Keratinocyte (primary cell): ENCODE measurements around the gene GLI3. TPM values are rescaled to one million over a fixed set of nuclear protein-coding genes. Genes with fewer than 3 reads are reported as not detected.

ENCODE experiments used
- DNase-seq: peaks from one replicate; pipeline ENCODE4 v3.0.0-alpha.2; 2011; ENCODE audit warnings: low read depth, missing footprints, low spot score
- FAIRE-seq: peaks from 2 replicates; lab custom pipeline; 2011; peaks lifted over from hg19 to GRCh38; lab: Jason Lieb, UNC
- H2AFZ ChIP-seq: 2 replicates; pipeline ENCODE4 v1.6.0; 2012; ENCODE audit warnings: low read length, control low read depth, inconsistent platforms; ENCODE audit not compliant: control insufficient read depth
- H3K27ac ChIP-seq: 2 replicates; pipeline ENCODE4 v1.5.1; 2011; ENCODE audit warnings: low read length; ENCODE audit not compliant: control insufficient read depth, insufficient read depth
- H3K27me3 ChIP-seq: 3 replicates; pipeline ENCODE4 v1.6.0; 2011; ENCODE audit warnings: low read length; ENCODE audit not compliant: control insufficient read depth, insufficient read depth; ENCODE audit errors: extremely low read depth
- H3K36me3 ChIP-seq, 2 experiments: 2 replicates in 1 of 2; 3 replicates in 1 of 2; pipeline ENCODE4 v1.5.1; 2011; ENCODE audit warnings: low read length in 2 of 2, mild to moderate bottlenecking in 1 of 2; ENCODE audit not compliant: control insufficient read depth in 2 of 2, insufficient read depth in 2 of 2; ENCODE audit errors: extremely low read depth in 1 of 2
- H3K4me1 ChIP-seq: 3 replicates; pipeline ENCODE4 v1.5.1; 2011; ENCODE audit warnings: low read length; ENCODE audit not compliant: control insufficient read depth, insufficient read depth; ENCODE audit errors: extremely low read depth
- H3K4me2 ChIP-seq: 3 replicates; pipeline ENCODE4 v1.6.0; 2011; ENCODE audit warnings: low read depth, low read length; ENCODE audit not compliant: control insufficient read depth, insufficient read depth; ENCODE audit errors: extremely low read depth
- H3K4me3 ChIP-seq, 3 experiments: fragments of 200-600 bp in 1 of 3; sonication (generic) in 1 of 3; 2 replicates in 2 of 3; 3 replicates in 1 of 3; pipeline ENCODE4 v1.5.1; 2011 to 2016; ENCODE audit warnings: low read length in 3 of 3, mild to moderate bottlenecking in 3 of 3, control low read depth in 2 of 3, inconsistent platforms in 1 of 3, low read depth in 1 of 3, mixed read lengths in 1 of 3, mixed run types in 1 of 3, moderate library complexity in 1 of 3; ENCODE audit not compliant: control insufficient read depth in 2 of 3, insufficient read depth in 2 of 3; ENCODE audit errors: extremely low read depth in 1 of 3
- H3K79me2 ChIP-seq: 2 replicates; pipeline ENCODE4 v1.6.0; 2012; ENCODE audit warnings: low read length; ENCODE audit not compliant: control insufficient read depth, insufficient read depth
- H3K9ac ChIP-seq: 3 replicates; pipeline ENCODE4 v1.6.0; 2011; ENCODE audit warnings: low read length; ENCODE audit not compliant: control insufficient read depth, insufficient read depth; ENCODE audit errors: extremely low read depth
- H3K9me1 ChIP-seq: 3 replicates; pipeline ENCODE4 v1.6.0; 2011; ENCODE audit warnings: low read length; ENCODE audit not compliant: control insufficient read depth, insufficient read depth; ENCODE audit errors: extremely low read depth
- H3K9me3 ChIP-seq: 2 replicates; pipeline ENCODE4 v1.5.1; 2012; ENCODE audit warnings: low read depth, low read length; ENCODE audit not compliant: control insufficient read depth
- H4K20me1 ChIP-seq: 3 replicates; pipeline ENCODE4 v1.6.0; 2011; ENCODE audit warnings: low read length; ENCODE audit not compliant: control insufficient read depth, insufficient read depth; ENCODE audit errors: extremely low read depth
- CTCF ChIP-seq, 3 experiments: IDR thresholded peaks in 1 of 3; conservative IDR thresholded peaks in 1 of 3; optimal IDR thresholded peaks in 1 of 3; 2 replicates in 2 of 3; 3 replicates in 1 of 3; pipeline versions ENCODE3 to v1.5.1; 2011; ENCODE audit warnings: low read length in 3 of 3, mild to moderate bottlenecking in 3 of 3, moderate library complexity in 2 of 3, control low read depth in 1 of 3, inconsistent platforms in 1 of 3; ENCODE audit not compliant: insufficient read depth in 2 of 3; ENCODE audit errors: extremely low read depth in 1 of 3
- EZH2 ChIP-seq: IDR thresholded peaks from one replicate; pipeline ENCODE4 v1.6.1; 2012; ENCODE audit warnings: inconsistent platforms, mild to moderate bottlenecking, low read length, moderate library complexity
- dilution Hi-C: fragments of 300-500 bp; cut with MboI; formaldehyde crosslinking; loops from one replicate; pipeline ENCODE4 v1.7.0; 2020; ENCODE audit warnings: low sequenced_read_pairs; ENCODE audit not compliant: extremely low pct_ligation_motif_present
- polyA plus RNA-seq, 5 experiments: library from polyadenylated mRNA; depleted of rRNA in 3 of 5; stranded (reverse) in 3 of 5; stranded (forward) in 1 of 5; unstranded in 1 of 5; fragments of >200 nt; gene quantifications; 1 replicate in 1 of 5; 2 replicates in 3 of 5; 3 replicates in 1 of 5; pipeline versions ENCODE4 v1.2.1 to v1.2.3, GENCODE V29; 2011 to 2012; ENCODE audit warnings: missing spikeins in 2 of 5, low read depth in 1 of 5, low replicate concordance in 1 of 5

The GLI3 gene
- polyA plus RNA-seq, 1 donor (not counting 4 experiments of a cell fraction or from before 2014, with no cell fraction given): 3.6 TPM

GRCh38 chr7:42237811-42238541, 967 bp upstream of the GLI3 start:
- peak overlapping the region; percentile 70 for H2AFZ ChIP-seq

GRCh38 chr7:42236266-42236975, 588 bp downstream of the GLI3 start:
- Histone ChIP-seq H3K36me3 (no peaks in the 10 kb centered on the region), H3K4me3 (peak overlapping the region; percentile 81 to 91 (median 89)), H2AFZ (peak overlapping the region; percentile 75), H3K79me2 (peaks cover 28% of the 10 kb centered on the region), H3K9me3 (no peaks in the 10 kb centered on the region), H3K4me2 (peak overlapping the region; percentile 95), H3K27me3 (no peaks in the 10 kb centered on the region), H3K27ac (peak overlapping the region; percentile 93), H4K20me1 (no peaks in the 10 kb centered on the region), H3K9me1 (no peaks in the 10 kb centered on the region), H3K4me1 (peaks cover 56% of the 10 kb centered on the region), H3K9ac (peak overlapping the region; percentile 92)
- TF ChIP-seq CTCF (optimal IDR thresholded peaks at IDR 0.05 in 1 of 3, IDR thresholded peaks at IDR 0.05 in 1 of 3, conservative IDR thresholded peaks at IDR 0.05 in 1 of 3; ENCODE audit: extremely low read depth in 1 of 3, insufficient read depth in 2 of 3, low read length in 3 of 3) (peak in 1 of 3 experiments; percentile 1), EZH2 (no peak)
- dilution Hi-C loops: no loop called here
- FAIRE-seq: no peak
- no peak for DNase-seq

More at GRCh38 chr7:42237811-42238541, 967 bp upstream of the GLI3 start:
- Histone ChIP-seq H3K27ac (peak overlapping the region; percentile 93), H3K4me1 (peaks cover 40% of the 10 kb centered on the region), H4K20me1 (no peaks in the 10 kb centered on the region), H3K79me2 (peaks cover 26% of the 10 kb centered on the region), H3K27me3 (no peaks in the 10 kb centered on the region), H3K9me3 (no peaks in the 10 kb centered on the region), H3K36me3 (no peaks in the 10 kb centered on the region), H3K9ac (peak overlapping the region; percentile 92), H3K4me3 (peak overlapping the region; percentile 81 to 91 (median 89)), H3K9me1 (no peaks in the 10 kb centered on the region), H3K4me2 (peak overlapping the region; percentile 81)
- dilution Hi-C loops: no loop called here
- no peak for DNase-seq
- TF ChIP-seq CTCF (optimal IDR thresholded peaks at IDR 0.05 in 1 of 3, IDR thresholded peaks at IDR 0.05 in 1 of 3, conservative IDR thresholded peaks at IDR 0.05 in 1 of 3; ENCODE audit: extremely low read depth in 1 of 3, insufficient read depth in 2 of 3, low read length in 3 of 3) (no peak), EZH2 (no peak)
- FAIRE-seq: no peak
